Vagina (tissue), 2 donors: ENCODE data around the gene IRF6.

Source experiments
- POLR2A ChIP-seq, 2 donors: fragments of 450-650 bp; IDR thresholded peaks; one replicate each; pipeline ENCODE4 v1.6.1; 2017; ENCODE audit warnings: antibody characterized with exemption in 2 of 2, mild to moderate bottlenecking in 2 of 2, moderate library complexity in 2 of 2
- POLR2AphosphoS5 ChIP-seq, 2 donors: sonication (generic); formaldehyde crosslinking; IDR thresholded peaks; one replicate each; pipeline ENCODE4 v1.9.0; 2017; ENCODE audit warnings: antibody characterized with exemption in 2 of 2, mild to moderate bottlenecking in 2 of 2, low read depth in 1 of 2; ENCODE audit not compliant: insufficient read depth in 1 of 2
- TF ChIP-seq, protein P1 (sequence below), 3 experiments: fragments of 450-650 bp in 2 of 3; fragments of 200-600 bp in 1 of 3; sonication (generic) in 1 of 3; IDR thresholded peaks; one replicate each; pipeline ENCODE4 v1.5.1; 2017 to 2019; ENCODE audit warnings: antibody characterized with exemption in 3 of 3, mild to moderate bottlenecking in 2 of 3, moderate library complexity in 2 of 3

DNA sequence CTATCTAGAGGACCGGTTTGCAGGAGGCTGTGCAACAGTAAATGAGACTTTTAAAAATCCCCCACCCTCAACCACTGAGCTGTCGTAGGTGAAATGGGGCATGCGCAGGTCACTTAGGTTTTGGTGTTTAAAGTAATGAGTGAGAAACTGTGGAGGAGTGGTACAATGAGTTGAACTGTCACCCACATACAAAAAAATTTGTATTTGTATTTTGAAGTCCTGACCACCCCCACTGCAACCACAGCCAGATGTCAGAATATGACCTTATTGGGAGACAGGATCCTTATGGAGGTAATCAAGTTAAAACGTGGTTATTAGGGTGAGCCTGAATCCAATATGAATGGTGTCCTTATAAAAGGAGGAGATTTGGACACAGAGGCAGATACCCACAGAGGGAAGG lies 1.6 kb upstream of the IRF6 start:
- TF ChIP-seq, protein P1, sequence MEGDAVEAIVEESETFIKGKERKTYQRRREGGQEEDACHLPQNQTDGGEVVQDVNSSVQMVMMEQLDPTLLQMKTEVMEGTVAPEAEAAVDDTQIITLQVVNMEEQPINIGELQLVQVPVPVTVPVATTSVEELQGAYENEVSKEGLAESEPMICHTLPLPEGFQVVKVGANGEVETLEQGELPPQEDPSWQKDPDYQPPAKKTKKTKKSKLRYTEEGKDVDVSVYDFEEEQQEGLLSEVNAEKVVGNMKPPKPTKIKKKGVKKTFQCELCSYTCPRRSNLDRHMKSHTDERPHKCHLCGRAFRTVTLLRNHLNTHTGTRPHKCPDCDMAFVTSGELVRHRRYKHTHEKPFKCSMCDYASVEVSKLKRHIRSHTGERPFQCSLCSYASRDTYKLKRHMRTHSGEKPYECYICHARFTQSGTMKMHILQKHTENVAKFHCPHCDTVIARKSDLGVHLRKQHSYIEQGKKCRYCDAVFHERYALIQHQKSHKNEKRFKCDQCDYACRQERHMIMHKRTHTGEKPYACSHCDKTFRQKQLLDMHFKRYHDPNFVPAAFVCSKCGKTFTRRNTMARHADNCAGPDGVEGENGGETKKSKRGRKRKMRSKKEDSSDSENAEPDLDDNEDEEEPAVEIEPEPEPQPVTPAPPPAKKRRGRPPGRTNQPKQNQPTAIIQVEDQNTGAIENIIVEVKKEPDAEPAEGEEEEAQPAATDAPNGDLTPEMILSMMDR (IDR thresholded peaks at IDR 0.05), result no peak
- TF ChIP-seq POLR2A (IDR thresholded peaks at IDR 0.05) (no peak), POLR2AphosphoS5 (IDR thresholded peaks at IDR 0.05; ENCODE audit: insufficient read depth in 1 of 2, low read depth in 1 of 2) (no peak)
